ENCODE data around the gene AQP7. TPM values are rescaled to one million over a fixed set of nuclear protein-coding genes. Genes with fewer than 3 reads are reported as not detected.

AQP7 gene
- total and polyA plus RNA-seq, 2 donors (not counting 1 experiment from before 2014, with no cell fraction given): not detected

- no peaks in the 10 kb centered on the region for H3K9me3 ChIP-seq (ENCODE audit: control extremely low read depth in 1 of 3, control insufficient read depth in 2 of 3, insufficient read depth in 1 of 3, low read length in 2 of 3)
- no peak overlapping the region for H3K4me3 ChIP-seq (ENCODE audit: control extremely low read depth in 1 of 5, extremely low read depth in 1 of 5, insufficient read depth in 1 of 5, low read depth in 2 of 5, low read length in 4 of 5)
- H3K4me3 Mint-ChIP-seq: no peak overlapping the region
- no peak for DNase-seq
- intact Hi-C loops (cut with micrococcal nuclease): no loop called here
- H3K36me3 ChIP-seq (replicated peaks in 1 of 2; ENCODE audit: control extremely low read depth in 1 of 2, control insufficient read depth in 1 of 2, extremely low read depth in 1 of 2, insufficient read depth in 2 of 2, low read length in 1 of 2): peaks cover 18 to 58% of the 10 kb centered on the region in 2 experiments
- no peaks in the 10 kb centered on the region for H3K4me1 Mint-ChIP-seq
- no peaks in the 10 kb centered on the region for H3K4me1 ChIP-seq (ENCODE audit: control insufficient read depth in 2 of 2, insufficient read depth in 2 of 2, low read length in 2 of 2)
- H3K27ac ChIP-seq (ENCODE audit: low read length in 2 of 2): no peak overlapping the region
- no peak overlapping the region for H3K4me2 ChIP-seq (replicated peaks; ENCODE audit: low read depth, low read length, poor library complexity, severe bottlenecking)
- H3K27ac Mint-ChIP-seq: no peak overlapping the region
- H4K20me1 ChIP-seq (ENCODE audit: control insufficient read depth, insufficient read depth, low read length, poor library complexity, severe bottlenecking): no peaks in the 10 kb centered on the region
- ChIA-PET CTCF (no interaction called here), POLR2A (no interaction called here)
- no peaks in the 10 kb centered on the region for H3K79me2 ChIP-seq (ENCODE audit: control insufficient read depth, insufficient read depth, low read length)
- no peak for ATAC-seq (ENCODE audit: low read depth)
- H3K27me3 Mint-ChIP-seq: no peaks in the 10 kb centered on the region
- no peaks in the 10 kb centered on the region for H3K9me3 Mint-ChIP-seq (ENCODE audit: insufficient read depth)
- 100% methylated on average over 2 of the region's 2 CpGs for WGBS (ENCODE audit: insufficient coverage)
- no peak overlapping the region for H2AFZ ChIP-seq (ENCODE audit: insufficient read depth, low read depth, low read length, poor library complexity, severe bottlenecking)
- H3K9ac ChIP-seq (ENCODE audit: low read length): no peak overlapping the region
- H3K27me3 ChIP-seq (replicated peaks in 1 of 4; ENCODE audit: control extremely low read depth in 1 of 4, control insufficient read depth in 3 of 4, insufficient read depth in 4 of 4, low read length in 3 of 4): no peaks in the 10 kb centered on the region
- TF ChIP-seq CTCF (IDR thresholded peaks at IDR 0.05): no peak
- TF ChIP-seq EZH2 (IDR thresholded peaks at IDR 0.05; ENCODE audit: borderline replicate concordance, insufficient read depth, low read depth, low read length, poor library complexity, severe bottlenecking): no peak
These were observed 52.6 kb downstream of the AQP7 start for GRCh38 chr9:33349743-33350142.

GRCh38 chr9:33348998-33349397 lies 53.4 kb downstream of the AQP7 start:
- TF ChIP-seq CTCF (IDR thresholded peaks at IDR 0.05) (no peak), EZH2 (IDR thresholded peaks at IDR 0.05; ENCODE audit: borderline replicate concordance, insufficient read depth, low read depth, low read length, poor library complexity, severe bottlenecking) (no peak)
- Histone ChIP-seq H2AFZ (ENCODE audit: insufficient read depth, low read depth, low read length, poor library complexity, severe bottlenecking) (no peak overlapping the region), H4K20me1 (ENCODE audit: control insufficient read depth, insufficient read depth, low read length, poor library complexity, severe bottlenecking) (no peaks in the 10 kb centered on the region), H3K27me3 (replicated peaks in 1 of 4; ENCODE audit: control extremely low read depth in 1 of 4, control insufficient read depth in 3 of 4, insufficient read depth in 4 of 4, low read length in 3 of 4) (no peaks in the 10 kb centered on the region), H3K4me1 (ENCODE audit: control insufficient read depth in 2 of 2, insufficient read depth in 2 of 2, low read length in 2 of 2) (no peaks in the 10 kb centered on the region), H3K9me3 (ENCODE audit: control extremely low read depth in 1 of 3, control insufficient read depth in 2 of 3, insufficient read depth in 1 of 3, low read length in 2 of 3) (no peaks in the 10 kb centered on the region), H3K9ac (ENCODE audit: low read length) (no peak overlapping the region), H3K79me2 (ENCODE audit: control insufficient read depth, insufficient read depth, low read length) (no peaks in the 10 kb centered on the region), H3K4me2 (replicated peaks; ENCODE audit: low read depth, low read length, poor library complexity, severe bottlenecking) (no peak overlapping the region), H3K4me3 (ENCODE audit: control extremely low read depth in 1 of 5, extremely low read depth in 1 of 5, insufficient read depth in 1 of 5, low read depth in 2 of 5, low read length in 4 of 5) (no peak overlapping the region), H3K27ac (ENCODE audit: low read length in 2 of 2) (no peak overlapping the region), H3K36me3 (replicated peaks in 1 of 2; ENCODE audit: control extremely low read depth in 1 of 2, control insufficient read depth in 1 of 2, extremely low read depth in 1 of 2, insufficient read depth in 2 of 2, low read length in 1 of 2) (peaks cover 20 to 59% of the 10 kb centered on the region in 2 experiments)
- ATAC-seq (ENCODE audit: low read depth) (no peak), DNase-seq (no peak)
- Mint-ChIP-seq H3K4me3 (no peak overlapping the region), H3K9me3 (ENCODE audit: insufficient read depth) (no peaks in the 10 kb centered on the region), H3K4me1 (no peaks in the 10 kb centered on the region), H3K27ac (no peak overlapping the region), H3K27me3 (no peaks in the 10 kb centered on the region)
- intact Hi-C loops (cut with micrococcal nuclease): no loop called here
- ChIA-PET POLR2A (no interaction called here), CTCF (no interaction called here)
- WGBS (ENCODE audit: insufficient coverage): 94% methylated on average over 2 of the region's 4 CpGs

Measured in B cell (primary cell).